H9 (cell line): ENCODE measurements around the gene RPL10A. TPM values are rescaled to one million over a fixed set of nuclear protein-coding genes. Genes with fewer than 3 reads are reported as not detected.
A peak's percentile ranks its signal among the peaks of the same experiment; 100 is the strongest.

Experiments
- DNase-seq: peaks from one replicate; pipeline ENCODE4 v3.0.0-alpha.2; 2017
- H2AFZ ChIP-seq: one replicate; pipeline ENCODE4 v1.6.1; 2013; ENCODE audit warnings: mild to moderate bottlenecking, low read length, control low read depth, moderate library complexity
- H2AK5ac ChIP-seq: 2 replicates; pipeline ENCODE4 v1.6.1; 2013; ENCODE audit warnings: low read length, control low read depth, mixed read lengths; ENCODE audit not compliant: insufficient read length
- H2BK120ac ChIP-seq: one replicate; pipeline ENCODE4 v1.6.1; 2013; ENCODE audit warnings: low read depth, mild to moderate bottlenecking, low read length, control low read depth, inconsistent platforms; ENCODE audit not compliant: poor library complexity, severe bottlenecking
- H2BK12ac ChIP-seq: 2 replicates; pipeline ENCODE4 v1.6.1; 2013; ENCODE audit warnings: low read length, control low read depth, mixed read lengths, low read depth; ENCODE audit not compliant: insufficient read length
- H2BK15ac ChIP-seq: 2 replicates; pipeline ENCODE4 v1.6.1; 2013; ENCODE audit warnings: low read depth, low read length, control low read depth
- H2BK20ac ChIP-seq: one replicate; pipeline ENCODE4 v1.6.1; 2013; ENCODE audit warnings: low read depth, mild to moderate bottlenecking, low read length, control low read depth, inconsistent platforms; ENCODE audit not compliant: poor library complexity, severe bottlenecking
- H2BK5ac ChIP-seq: 2 replicates; pipeline ENCODE4 v1.6.1; 2013; ENCODE audit warnings: low read length, control low read depth, mixed read lengths; ENCODE audit not compliant: insufficient read length
- H3K14ac ChIP-seq: 2 replicates; pipeline ENCODE4 v1.6.1; 2013; ENCODE audit warnings: low read length, control low read depth; ENCODE audit not compliant: insufficient read depth
- H3K18ac ChIP-seq: 2 replicates; pipeline ENCODE4 v1.6.1; 2013; ENCODE audit warnings: low read depth, mild to moderate bottlenecking, mixed read lengths, low read length, control low read depth; ENCODE audit not compliant: insufficient read length
- H3K23ac ChIP-seq: 2 replicates; pipeline ENCODE4 v1.6.1; 2013; ENCODE audit warnings: low read length, control low read depth, mixed read lengths, low read depth; ENCODE audit not compliant: insufficient read length
- H3K23me2 ChIP-seq: 2 replicates; pipeline ENCODE4 v1.6.1; 2013; ENCODE audit warnings: low read depth, mild to moderate bottlenecking, mixed read lengths, low read length, control low read depth; ENCODE audit not compliant: insufficient read length, poor library complexity, severe bottlenecking
- H3K27ac ChIP-seq: 2 replicates; pipeline ENCODE4 v1.5.1; 2013; ENCODE audit warnings: low read length, control low read depth, mixed read lengths, low read depth; ENCODE audit not compliant: insufficient read length
- H3K27me3 ChIP-seq: 2 replicates; pipeline ENCODE4 v1.6.1; 2013; ENCODE audit warnings: low read length, control low read depth, inconsistent platforms; ENCODE audit not compliant: insufficient read depth
- H3K4ac ChIP-seq: 2 replicates; pipeline ENCODE4 v1.6.1; 2013; ENCODE audit warnings: low read depth, mild to moderate bottlenecking, control low read depth, inconsistent platforms, low read length, moderate library complexity
- H3K4me1 ChIP-seq: 2 replicates; pipeline ENCODE4 v1.6.1; 2013; ENCODE audit warnings: low read length, control low read depth, inconsistent platforms; ENCODE audit not compliant: insufficient read depth
- H3K4me2 ChIP-seq: 2 replicates; pipeline ENCODE4 v1.6.1; 2013; ENCODE audit warnings: low read length, control low read depth, mixed read lengths; ENCODE audit not compliant: insufficient read length, insufficient read depth
- H3K56ac ChIP-seq: 2 replicates; pipeline ENCODE4 v1.6.1; 2013; ENCODE audit warnings: low read depth, mild to moderate bottlenecking, mixed read lengths, low read length, control low read depth; ENCODE audit not compliant: insufficient read length
- H3K79me1 ChIP-seq: 2 replicates; pipeline ENCODE4 v1.6.1; 2013; ENCODE audit warnings: low read depth, mild to moderate bottlenecking, moderate library complexity, low read length, control low read depth, inconsistent platforms; ENCODE audit not compliant: insufficient read depth, poor library complexity, severe bottlenecking
- H3K79me2 ChIP-seq: 2 replicates; pipeline ENCODE4 v1.6.1; 2013; ENCODE audit warnings: low read length, control low read depth, inconsistent platforms; ENCODE audit not compliant: insufficient read depth
- H3K9ac ChIP-seq: 2 replicates; pipeline ENCODE4 v1.6.1; 2013; ENCODE audit warnings: low read length, control low read depth, mixed read lengths; ENCODE audit not compliant: insufficient read length; ENCODE audit errors: extremely low read depth
- H3K9me3 ChIP-seq: one replicate; pipeline ENCODE4 v1.6.1; 2013; ENCODE audit warnings: low read depth, low read length, inconsistent platforms; ENCODE audit not compliant: control insufficient read depth
- H3T11ph ChIP-seq: one replicate; pipeline ENCODE4 v1.6.1; 2013; ENCODE audit warnings: mild to moderate bottlenecking, low read length, control low read depth, inconsistent platforms
- H4K20me1 ChIP-seq: one replicate; pipeline ENCODE4 v1.6.1; 2013; ENCODE audit not compliant: control insufficient read depth, insufficient read length, insufficient read depth
- H4K5ac ChIP-seq: 2 replicates; pipeline ENCODE4 v1.6.1; 2013; ENCODE audit warnings: low read depth, mild to moderate bottlenecking, mixed read lengths, low read length, control low read depth; ENCODE audit not compliant: insufficient read length
- H4K8ac ChIP-seq: replicated peaks from 2 replicates; pipeline ENCODE4 v1.6.1; 2013; ENCODE audit warnings: low read length, control low read depth, mixed read lengths, low read depth; ENCODE audit not compliant: insufficient read length
- H4K91ac ChIP-seq: 2 replicates; pipeline ENCODE4 v1.6.1; 2013; ENCODE audit warnings: low read depth, mild to moderate bottlenecking, moderate library complexity, mixed read lengths, low read length, control low read depth; ENCODE audit not compliant: insufficient read length
- H3K27ac Mint-ChIP-seq, 3 experiments: 2 replicates in 2 of 3; 3 replicates in 1 of 3; pipeline ENCODE4 v1.8.0; 2020 to 2021; ENCODE audit warnings: mixed read lengths in 3 of 3, mild to moderate bottlenecking in 1 of 3, moderate library complexity in 1 of 3
- H3K27me3 Mint-ChIP-seq: 2 replicates; pipeline ENCODE4 v1.8.0; 2021; ENCODE audit warnings: low read depth, mild to moderate bottlenecking, moderate library complexity, mixed read lengths
- H3K36me3 Mint-ChIP-seq, 3 experiments: 2 replicates in 2 of 3; 3 replicates in 1 of 3; pipeline ENCODE4 v1.8.0; 2020 to 2021; ENCODE audit warnings: low read depth in 3 of 3, mixed read lengths in 3 of 3; ENCODE audit not compliant: insufficient read depth in 1 of 3
- H3K4me1 Mint-ChIP-seq, 2 experiments: 2 replicates each; pipeline ENCODE4 v1.8.0; 2020; ENCODE audit warnings: mixed read lengths in 2 of 2
- H3K4me3 Mint-ChIP-seq, 2 experiments: 2 replicates in 1 of 2; 3 replicates in 1 of 2; pipeline ENCODE4 v1.8.0; 2020 to 2021; ENCODE audit warnings: mild to moderate bottlenecking in 2 of 2, mixed read lengths in 2 of 2, moderate library complexity in 1 of 2
- H3K9me3 Mint-ChIP-seq, 2 experiments: 2 replicates in 1 of 2; 3 replicates in 1 of 2; pipeline ENCODE4 v1.8.0; 2020; ENCODE audit warnings: mild to moderate bottlenecking in 2 of 2, mixed read lengths in 2 of 2, moderate library complexity in 1 of 2
- WGBS: extraction: QIAGEN DNeasy Blood & Tissue Kit; methylation state at CpG from one replicate; pipeline ENCODE4 v1.1.7; 2013; ENCODE audit warnings: missing lambda C conversion rate, low lambda C conversion rate, mixed read lengths; ENCODE audit not compliant: insufficient read length; ENCODE audit errors: extremely low coverage; 5-methylcytosine and 5-hydroxymethylcytosine counted together
- total RNA-seq: library from RNA; stranded (reverse); gene quantifications from 2 replicates; pipeline ENCODE4 v1.2.1, GENCODE V29; 2021
- TF ChIP-seq, protein P1 (sequence below): fragments of 200-600 bp; sonication (generic); conservative IDR thresholded peaks from 3 replicates; pipeline ENCODE4 v1.8.0; 2021; ENCODE audit warnings: antibody characterized with exemption, mild to moderate bottlenecking

RPL10A gene
- total RNA-seq, 1 experiment from 2014 or later: 1,830 TPM

DNA sequence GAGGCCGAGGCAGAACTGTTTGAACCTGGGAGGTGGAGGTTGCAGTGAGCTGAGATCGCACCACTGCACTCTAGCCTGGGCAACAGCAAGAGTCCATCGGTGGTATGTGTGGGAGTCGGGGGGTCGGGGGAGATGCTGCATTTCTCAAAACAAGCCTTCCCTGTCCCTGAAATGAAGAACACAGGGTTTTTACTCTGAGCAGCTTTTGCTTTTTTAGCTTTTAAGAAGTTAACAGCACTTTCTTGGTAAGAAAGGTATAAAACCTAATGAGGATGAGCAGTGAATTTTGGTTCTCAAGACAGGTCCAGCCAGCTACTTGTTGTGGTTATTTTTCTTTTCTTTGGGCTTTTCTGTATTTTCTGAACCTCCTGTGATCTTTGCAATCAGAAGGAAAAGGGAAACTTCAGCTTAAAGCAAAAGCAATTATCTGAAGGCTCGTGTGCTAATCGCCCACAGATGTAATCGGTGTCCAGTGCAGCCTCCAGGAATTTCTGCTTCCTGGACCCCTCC is 3.7 kb downstream of the RPL10A start:
- Histone ChIP-seq H2BK12ac (no peak overlapping the region), H3K23ac (no peak overlapping the region), H2BK120ac (no peak overlapping the region), H3K56ac (no peak overlapping the region), H2AK5ac (no peak overlapping the region), H3K4me2 (no peak overlapping the region), H3K9ac (no peak overlapping the region), H3K79me1 (peaks cover 3% of the 10 kb centered on the region), H3K14ac (no peak overlapping the region; the same call in 1 of the 2 replicates), H3K27ac (no peak overlapping the region), H4K5ac (no peak overlapping the region), H4K20me1 (no peaks in the 10 kb centered on the region), H2BK15ac (no peak overlapping the region), H4K91ac (no peak overlapping the region), H3K23me2 (peaks cover 15% of the 10 kb centered on the region), H3K9me3 (no peaks in the 10 kb centered on the region), H3K79me2 (peaks cover 19% of the 10 kb centered on the region; the same call in 1 of the 2 replicates), H4K8ac (no peak overlapping the region), H3K18ac (no peak overlapping the region), H2AFZ (no peak overlapping the region), H3K27me3 (no peaks in the 10 kb centered on the region), H2BK20ac (no peak overlapping the region), H3K4me1 (peaks cover 3% of the 10 kb centered on the region; the same call in 1 of the 2 replicates), H3T11ph (no peak overlapping the region), H3K4ac (no peak overlapping the region), H2BK5ac (no peak overlapping the region)
- TF ChIP-seq, protein P1, sequence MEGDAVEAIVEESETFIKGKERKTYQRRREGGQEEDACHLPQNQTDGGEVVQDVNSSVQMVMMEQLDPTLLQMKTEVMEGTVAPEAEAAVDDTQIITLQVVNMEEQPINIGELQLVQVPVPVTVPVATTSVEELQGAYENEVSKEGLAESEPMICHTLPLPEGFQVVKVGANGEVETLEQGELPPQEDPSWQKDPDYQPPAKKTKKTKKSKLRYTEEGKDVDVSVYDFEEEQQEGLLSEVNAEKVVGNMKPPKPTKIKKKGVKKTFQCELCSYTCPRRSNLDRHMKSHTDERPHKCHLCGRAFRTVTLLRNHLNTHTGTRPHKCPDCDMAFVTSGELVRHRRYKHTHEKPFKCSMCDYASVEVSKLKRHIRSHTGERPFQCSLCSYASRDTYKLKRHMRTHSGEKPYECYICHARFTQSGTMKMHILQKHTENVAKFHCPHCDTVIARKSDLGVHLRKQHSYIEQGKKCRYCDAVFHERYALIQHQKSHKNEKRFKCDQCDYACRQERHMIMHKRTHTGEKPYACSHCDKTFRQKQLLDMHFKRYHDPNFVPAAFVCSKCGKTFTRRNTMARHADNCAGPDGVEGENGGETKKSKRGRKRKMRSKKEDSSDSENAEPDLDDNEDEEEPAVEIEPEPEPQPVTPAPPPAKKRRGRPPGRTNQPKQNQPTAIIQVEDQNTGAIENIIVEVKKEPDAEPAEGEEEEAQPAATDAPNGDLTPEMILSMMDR: no peak
- WGBS: no CpG with 5 or more reads among the region's 8 CpGs
- Mint-ChIP-seq H3K36me3 (peaks cover 38 to 73% (median 70%) of the 10 kb centered on the region in 3 experiments), H3K9me3 (peaks cover 6 to 7% of the 10 kb centered on the region in 2 experiments; a peak in 4 of 5 replicates), H3K4me1 (peaks cover 30 to 44% of the 10 kb centered on the region in 2 experiments), H3K27ac (peak overlapping the region in 2 of 3 experiments; percentile 69 to 93; a peak in 5 of 7 replicates), H3K27me3 (peaks cover 7% of the 10 kb centered on the region), H3K4me3 (peak overlapping the region; percentile 61 to 91)
- no peak for DNase-seq
